Measurements from ENCODE around the gene MKLN1.

MKLN1 gene

GRCh38 chr7:131327626-131328376 lies at the start of gene MKLN1:
Gene MKLN1, plus strand, starts transcription at chr7:131327876. Its CDS starts 24 bp downstream, at chr7:131327900.
- H3K4me3 ChIP-seq (replicated peaks; ENCODE audit: low read depth, low read length) = peak within 1 kb of the TSS; percentile 94
- peak; percentile 90 for DNase-seq (ENCODE audit: low read depth)
- no peak for TF ChIP-seq CTCF (IDR thresholded peaks at IDR 0.05; ENCODE audit: low read length, missing control alignments)

- H3K4me3 ChIP-seq (replicated peaks; ENCODE audit: low read depth, low read length) = no peak overlapping the region
- no peak for TF ChIP-seq CTCF (IDR thresholded peaks at IDR 0.05; ENCODE audit: low read length, missing control alignments)
- DNase-seq (ENCODE audit: low read depth) = no peak
Observed at GRCh38 chr7:131279044-131279443, 48.6 kb upstream of the MKLN1 start.

GRCh38 chr7:131281266-131282048 lies 46.2 kb upstream of the MKLN1 start:
- no peak overlapping the region for H3K4me3 ChIP-seq (replicated peaks; ENCODE audit: low read depth, low read length)
- no peak for TF ChIP-seq CTCF (IDR thresholded peaks at IDR 0.05; ENCODE audit: low read length, missing control alignments)
- DNase-seq (ENCODE audit: low read depth) = no peak

GRCh38 chr7:131284702-131285419 lies 42.8 kb upstream of the MKLN1 start:
- no peak for DNase-seq (ENCODE audit: low read depth)
- TF ChIP-seq CTCF (IDR thresholded peaks at IDR 0.05; ENCODE audit: low read length, missing control alignments) = no peak
- H3K4me3 ChIP-seq (replicated peaks; ENCODE audit: low read depth, low read length) = no peak overlapping the region

- peak; percentile 30 for DNase-seq (ENCODE audit: low read depth)
- no peak overlapping the region for H3K4me3 ChIP-seq (replicated peaks; ENCODE audit: low read depth, low read length)
Observed at GRCh38 chr7:131285556-131285955, 42.1 kb upstream of the MKLN1 start.

GRCh38 chr7:131288450-131288849 lies 39.2 kb upstream of the MKLN1 start:
- no peak for TF ChIP-seq CTCF (IDR thresholded peaks at IDR 0.05; ENCODE audit: low read length, missing control alignments)
- DNase-seq (ENCODE audit: low read depth) = no peak

More at GRCh38 chr7:131285556-131285955, 42.1 kb upstream of the MKLN1 start:
- no peak for TF ChIP-seq CTCF (IDR thresholded peaks at IDR 0.05; ENCODE audit: low read length, missing control alignments)

More at GRCh38 chr7:131288450-131288849, 39.2 kb upstream of the MKLN1 start:
- no peak overlapping the region for H3K4me3 ChIP-seq (replicated peaks; ENCODE audit: low read depth, low read length)
